Right renal pelvis (tissue), 4 donors: ENCODE results near the gene SNPH. TPM values are rescaled to one million over a fixed set of nuclear protein-coding genes. Genes with fewer than 3 reads are reported as not detected.

ENCODE experiments used
- DNase-seq, 4 donors: peaks; one replicate each; pipeline ENCODE4 v3.0.0-alpha.2; 2013; ENCODE audit warnings: low read depth in 4 of 4, low spot score in 3 of 4, missing footprints in 1 of 4
- polyA plus RNA-seq, 4 donors: library from polyadenylated mRNA; unstranded; fragments of 120-200 nt; gene quantifications; one replicate each; pipeline ENCODE4 v1.2.1, GENCODE V29; 2013; ENCODE audit not compliant: insufficient read length in 4 of 4

Gene SNPH
- polyA plus RNA-seq, 4 donors = 2.7 to 3.2 (median 2.9) TPM

- no peak for DNase-seq
These were observed 2.2 kb upstream of the SNPH start for GRCh38 chr20:1263853-1264252.

GRCh38 chr20:1264727-1265126 is 1.4 kb upstream of the SNPH start:
- DNase-seq = no peak

- DNase-seq = no peak
These were observed 723 bp upstream of the SNPH start for GRCh38 chr20:1265226-1265915.

GRCh38 chr20:1265916-1266166 is 253 bp upstream of the SNPH start:
- DNase-seq = no peak

GRCh38 chr20:1267161-1267560 is 1.1 kb downstream of the SNPH start:
- DNase-seq = no peak

GRCh38 chr20:1267809-1268374 is 1.8 kb downstream of the SNPH start:
- DNase-seq = no peak

- no peak for DNase-seq
These were observed 3.1 kb downstream of the SNPH start for GRCh38 chr20:1269235-1269634.

GRCh38 chr20:1269850-1270249 is 3.8 kb downstream of the SNPH start:
- DNase-seq = no peak

- DNase-seq = no peak
These were observed 6.4 kb downstream of the SNPH start for GRCh38 chr20:1272368-1273100.

- DNase-seq = no peak
These were observed 7.3 kb downstream of the SNPH start for GRCh38 chr20:1273366-1273765.

- no peak for DNase-seq
These were observed 8.6 kb downstream of the SNPH start for GRCh38 chr20:1274485-1275311.

- no peak for DNase-seq
These were observed 9.8 kb downstream of the SNPH start for GRCh38 chr20:1275919-1276318.

- DNase-seq = no peak
These were observed 11.6 kb downstream of the SNPH start for GRCh38 chr20:1277529-1278322.

GRCh38 chr20:1278993-1279392 is 12.9 kb downstream of the SNPH start:
- DNase-seq = no peak

- no peak for DNase-seq
These were observed 14.4 kb downstream of the SNPH start for GRCh38 chr20:1280195-1281102.

GRCh38 chr20:1281279-1282057 is 15.4 kb downstream of the SNPH start:
- DNase-seq = no peak

- no peak for DNase-seq
These were observed 16.9 kb downstream of the SNPH start for GRCh38 chr20:1282966-1283365.
